Fibroblast of lung (primary cell): ENCODE data around the gene ESRRB.

Source experiments
- CTCF ChIP-seq, 2 donors: IDR thresholded peaks in 1 of 2; conservative IDR thresholded peaks in 1 of 2; 1 replicate in 1 of 2; 2 replicates in 1 of 2; pipeline ENCODE4 v1.5.1; 2011 to 2012; ENCODE audit warnings: low read length in 2 of 2, control low read depth in 1 of 2, inconsistent platforms in 1 of 2, low read depth in 1 of 2, mild to moderate bottlenecking in 1 of 2
- EZH2 ChIP-seq: IDR thresholded peaks from 2 replicates; pipeline ENCODE4 v1.5.1; 2012; ENCODE audit warnings: low read length, control low read depth, mild to moderate bottlenecking; ENCODE audit errors: missing control alignments

GRCh38 chr14:76537906-76538647 lies 162.1 kb downstream of the ESRRB start:
- no peak for TF ChIP-seq CTCF (conservative IDR thresholded peaks at IDR 0.05 in 1 of 2, IDR thresholded peaks at IDR 0.05 in 1 of 2; ENCODE audit: low read depth in 1 of 2, low read length in 2 of 2)
- TF ChIP-seq EZH2: no peak
